Measurements from ENCODE around the gene PRPF6.

DNA sequence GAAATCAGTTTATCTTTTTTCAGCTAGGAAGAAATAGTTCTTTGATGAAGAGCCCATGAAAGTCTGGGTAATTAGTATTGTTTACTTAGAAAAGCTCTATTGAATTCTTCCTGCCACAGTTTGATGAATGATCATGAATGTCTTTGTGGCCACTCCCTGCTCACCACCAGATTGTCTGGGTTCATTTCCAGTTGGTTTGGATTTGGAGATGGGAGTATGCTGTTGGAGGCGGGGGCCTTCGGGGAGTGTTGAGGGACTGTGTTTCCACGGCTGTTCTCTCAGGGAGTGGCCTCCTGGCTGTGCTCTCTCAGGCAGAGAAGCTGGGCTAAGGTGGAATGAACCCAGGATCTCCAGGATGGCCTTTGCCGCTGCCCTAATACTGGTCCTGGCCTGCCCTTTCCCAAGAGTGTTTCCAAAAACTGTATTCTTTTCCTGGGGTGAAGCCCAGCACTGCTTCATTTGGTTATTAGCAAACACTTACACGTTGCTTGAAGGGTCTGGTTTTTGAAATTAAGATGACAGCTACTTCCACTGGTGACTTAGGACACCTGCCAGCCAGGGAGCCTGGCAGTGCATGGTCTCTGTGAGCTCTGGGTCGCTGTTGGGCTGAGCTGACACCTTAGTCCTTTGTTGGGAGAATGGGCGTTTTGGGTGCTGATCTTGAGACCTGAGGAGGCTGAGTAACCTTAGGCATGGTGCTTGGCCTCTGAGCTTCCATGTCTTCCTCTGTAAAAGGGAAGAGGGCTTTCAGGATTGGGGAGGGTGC lies 23.2 kb downstream of the PRPF6 start:
- TF ChIP-seq, protein P1, sequence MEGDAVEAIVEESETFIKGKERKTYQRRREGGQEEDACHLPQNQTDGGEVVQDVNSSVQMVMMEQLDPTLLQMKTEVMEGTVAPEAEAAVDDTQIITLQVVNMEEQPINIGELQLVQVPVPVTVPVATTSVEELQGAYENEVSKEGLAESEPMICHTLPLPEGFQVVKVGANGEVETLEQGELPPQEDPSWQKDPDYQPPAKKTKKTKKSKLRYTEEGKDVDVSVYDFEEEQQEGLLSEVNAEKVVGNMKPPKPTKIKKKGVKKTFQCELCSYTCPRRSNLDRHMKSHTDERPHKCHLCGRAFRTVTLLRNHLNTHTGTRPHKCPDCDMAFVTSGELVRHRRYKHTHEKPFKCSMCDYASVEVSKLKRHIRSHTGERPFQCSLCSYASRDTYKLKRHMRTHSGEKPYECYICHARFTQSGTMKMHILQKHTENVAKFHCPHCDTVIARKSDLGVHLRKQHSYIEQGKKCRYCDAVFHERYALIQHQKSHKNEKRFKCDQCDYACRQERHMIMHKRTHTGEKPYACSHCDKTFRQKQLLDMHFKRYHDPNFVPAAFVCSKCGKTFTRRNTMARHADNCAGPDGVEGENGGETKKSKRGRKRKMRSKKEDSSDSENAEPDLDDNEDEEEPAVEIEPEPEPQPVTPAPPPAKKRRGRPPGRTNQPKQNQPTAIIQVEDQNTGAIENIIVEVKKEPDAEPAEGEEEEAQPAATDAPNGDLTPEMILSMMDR (conservative IDR thresholded peaks at IDR 0.05 in 1 of 2, IDR thresholded peaks at IDR 0.05 in 1 of 2; ENCODE audit: extremely low read depth in 1 of 2, insufficient read depth in 1 of 2, low read depth in 1 of 2, low read length in 2 of 2): no peak
- no peak for TF ChIP-seq EZH2 (IDR thresholded peaks at IDR 0.05; ENCODE audit: borderline replicate concordance, low read length)

All from mammary epithelial cell (primary cell).